Bronchial epithelial cell (primary cell): ENCODE data around the gene VPS37B. TPM values are rescaled to one million over a fixed set of nuclear protein-coding genes. Genes with fewer than 3 reads are reported as not detected.

Experiments
- DNase-seq: peaks from one replicate; pipeline ENCODE4 v3.0.0-alpha.2; 2010; ENCODE audit warnings: low read depth
- FAIRE-seq: peaks from 2 replicates; lab custom pipeline; 2011; peaks lifted over from hg19 to GRCh38; lab: Jason Lieb, UNC
- H3K27me3 ChIP-seq: 2 replicates; pipeline ENCODE4 v1.5.1; 2011; ENCODE audit warnings: low read length; ENCODE audit not compliant: control insufficient read depth, insufficient read depth
- H3K36me3 ChIP-seq: 2 replicates; pipeline ENCODE4 v1.5.1; 2011; ENCODE audit warnings: low read length; ENCODE audit not compliant: control insufficient read depth, insufficient read depth
- H3K4me3 ChIP-seq: 2 replicates; pipeline ENCODE4 v1.5.1; 2011; ENCODE audit warnings: mild to moderate bottlenecking, low read depth, low read length, control low read depth
- total RNA-seq: library from RNA; depleted of rRNA; stranded (reverse); fragments of >200 nt; gene quantifications from 2 replicates; pipeline ENCODE4 v1.2.1, GENCODE V29; 2014
- TF ChIP-seq, protein P1 (sequence below): IDR thresholded peaks from 2 replicates; pipeline ENCODE4 v1.5.1; 2011; ENCODE audit warnings: mild to moderate bottlenecking, moderate library complexity, low read length, control low read depth, inconsistent platforms; ENCODE audit not compliant: insufficient read depth, severe bottlenecking

Gene VPS37B
- total RNA-seq, 1 donor from 2014 or later = 25.0 TPM

DNA sequence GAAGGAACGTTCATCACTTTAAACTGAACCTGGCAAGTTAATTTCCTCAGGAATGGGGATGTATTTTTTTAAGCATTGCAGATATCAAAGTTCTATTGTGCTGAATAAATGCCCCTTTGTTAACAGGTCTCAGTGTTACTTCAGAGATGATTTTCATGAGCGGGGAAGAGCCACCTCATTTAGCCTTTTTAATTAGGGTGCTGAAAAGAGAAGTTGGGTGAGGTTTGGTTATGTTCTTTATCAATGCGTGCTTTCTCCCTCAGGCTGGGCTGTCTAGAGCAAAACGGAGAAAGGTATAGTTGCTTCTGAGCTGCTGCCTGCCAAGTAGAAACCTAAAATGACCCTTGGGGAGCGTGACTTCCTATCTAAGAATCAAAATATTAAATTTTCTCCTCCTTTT, 68.7 kb downstream of the VPS37B start:
- FAIRE-seq = no peak
- no peaks in the 10 kb centered on the region for H3K36me3 ChIP-seq
- DNase-seq = no peak
- TF ChIP-seq, protein P1, sequence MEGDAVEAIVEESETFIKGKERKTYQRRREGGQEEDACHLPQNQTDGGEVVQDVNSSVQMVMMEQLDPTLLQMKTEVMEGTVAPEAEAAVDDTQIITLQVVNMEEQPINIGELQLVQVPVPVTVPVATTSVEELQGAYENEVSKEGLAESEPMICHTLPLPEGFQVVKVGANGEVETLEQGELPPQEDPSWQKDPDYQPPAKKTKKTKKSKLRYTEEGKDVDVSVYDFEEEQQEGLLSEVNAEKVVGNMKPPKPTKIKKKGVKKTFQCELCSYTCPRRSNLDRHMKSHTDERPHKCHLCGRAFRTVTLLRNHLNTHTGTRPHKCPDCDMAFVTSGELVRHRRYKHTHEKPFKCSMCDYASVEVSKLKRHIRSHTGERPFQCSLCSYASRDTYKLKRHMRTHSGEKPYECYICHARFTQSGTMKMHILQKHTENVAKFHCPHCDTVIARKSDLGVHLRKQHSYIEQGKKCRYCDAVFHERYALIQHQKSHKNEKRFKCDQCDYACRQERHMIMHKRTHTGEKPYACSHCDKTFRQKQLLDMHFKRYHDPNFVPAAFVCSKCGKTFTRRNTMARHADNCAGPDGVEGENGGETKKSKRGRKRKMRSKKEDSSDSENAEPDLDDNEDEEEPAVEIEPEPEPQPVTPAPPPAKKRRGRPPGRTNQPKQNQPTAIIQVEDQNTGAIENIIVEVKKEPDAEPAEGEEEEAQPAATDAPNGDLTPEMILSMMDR = no peak
- H3K4me3 ChIP-seq = no peak overlapping the region
- H3K27me3 ChIP-seq = no peaks in the 10 kb centered on the region

DNA sequence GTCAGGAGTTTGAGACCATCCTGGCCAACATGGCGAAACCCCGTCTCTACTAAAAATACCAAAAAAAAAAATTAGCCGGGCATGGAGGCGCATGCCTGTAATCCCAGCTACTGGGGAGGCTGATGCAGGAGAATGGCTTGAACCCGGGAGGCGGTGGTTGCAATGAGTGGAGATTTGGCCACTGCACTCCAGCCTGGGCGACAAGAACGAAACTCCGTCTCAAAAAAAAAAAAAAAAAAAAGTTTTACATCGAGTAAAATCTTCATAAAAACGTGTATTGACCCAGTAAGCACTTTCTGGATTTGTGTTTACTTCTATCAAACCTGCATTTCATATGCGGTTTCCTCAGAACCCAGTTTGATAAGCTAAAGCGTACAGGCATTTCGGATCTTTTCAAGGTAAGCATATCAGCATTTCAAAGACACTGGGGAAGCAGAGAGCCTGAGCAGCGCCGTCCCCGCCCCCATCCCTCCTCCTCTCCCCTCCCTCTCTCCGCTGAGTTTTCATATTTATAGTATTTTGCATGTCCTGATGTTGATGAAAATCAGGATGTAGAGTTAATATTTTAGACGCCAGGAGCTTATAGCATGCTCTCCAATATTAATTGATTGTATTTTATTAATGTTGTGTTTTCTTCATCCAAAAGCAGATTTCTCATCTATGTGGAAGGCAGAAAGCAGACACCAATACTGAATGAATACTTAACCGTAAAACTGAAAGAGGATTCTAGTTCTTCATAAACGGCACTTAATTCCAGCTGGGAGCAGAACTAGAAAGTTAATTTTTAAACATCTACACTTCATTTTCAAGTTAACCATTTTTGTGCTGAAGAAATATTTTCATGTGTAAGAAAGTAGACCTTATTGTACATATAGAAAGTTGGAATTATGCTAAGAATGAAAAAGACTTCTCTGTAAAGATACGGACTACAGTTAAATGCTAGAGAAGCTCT, 69.9 kb downstream of the VPS37B start:
- TF ChIP-seq, protein P1 = no peak
- no peaks in the 10 kb centered on the region for H3K27me3 ChIP-seq

DNA sequence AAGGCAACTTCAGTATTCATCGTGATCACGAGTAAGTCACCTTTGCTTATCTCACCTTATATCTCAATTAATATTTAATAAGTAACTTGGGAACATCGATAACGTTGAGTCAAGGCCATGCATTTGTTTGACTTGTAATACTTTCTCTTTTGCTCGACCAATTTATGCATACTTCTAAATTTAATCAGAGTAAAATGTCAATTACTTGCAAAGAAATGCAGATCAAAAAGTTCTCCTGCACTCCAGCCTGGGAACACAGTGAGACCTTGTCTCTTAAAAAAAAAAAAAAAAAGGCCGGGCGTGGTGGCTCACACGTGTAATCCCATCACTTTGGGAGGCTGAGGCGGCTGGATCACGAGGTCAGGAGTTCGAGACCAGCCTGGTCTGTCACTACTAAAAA, 72.5 kb downstream of the VPS37B start:
- DNase-seq (no peak), FAIRE-seq (no peak)
- Histone ChIP-seq H3K36me3 (no peaks in the 10 kb centered on the region), H3K27me3 (no peaks in the 10 kb centered on the region), H3K4me3 (no peak overlapping the region)
- TF ChIP-seq, protein P1 = no peak

More for the DNA sequence above, 69.9 kb downstream of the VPS37B start:
- H3K4me3 ChIP-seq = peak overlapping the region; percentile 27
- FAIRE-seq = no peak
- DNase-seq = peak; percentile 29
- H3K36me3 ChIP-seq = no peaks in the 10 kb centered on the region

DNA sequence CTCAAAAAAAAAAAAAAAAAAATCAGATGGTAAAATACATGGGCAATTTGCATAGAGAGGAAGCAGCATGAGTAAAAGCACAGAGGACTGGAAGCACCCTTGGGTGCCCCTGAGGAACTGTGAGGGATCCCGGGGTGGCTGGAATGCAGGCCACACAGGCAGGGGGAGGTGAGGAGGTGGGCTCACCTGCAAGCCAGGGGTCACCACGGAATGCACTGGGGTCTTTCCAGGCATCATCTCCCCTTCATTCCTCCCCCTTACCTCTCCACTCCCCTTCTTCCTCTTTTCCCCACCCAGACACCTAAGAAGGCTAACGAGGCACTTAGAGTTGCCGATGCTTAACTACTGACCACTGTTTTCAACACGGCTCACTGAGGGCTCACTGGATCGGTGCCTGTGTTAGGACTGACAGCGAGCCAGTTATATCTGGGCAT, 75.1 kb downstream of the VPS37B start:
- no peaks in the 10 kb centered on the region for H3K27me3 ChIP-seq
- TF ChIP-seq, protein P1 = no peak
- DNase-seq (no peak), FAIRE-seq (no peak)
- no peak overlapping the region for H3K4me3 ChIP-seq
- H3K36me3 ChIP-seq = no peaks in the 10 kb centered on the region

DNA sequence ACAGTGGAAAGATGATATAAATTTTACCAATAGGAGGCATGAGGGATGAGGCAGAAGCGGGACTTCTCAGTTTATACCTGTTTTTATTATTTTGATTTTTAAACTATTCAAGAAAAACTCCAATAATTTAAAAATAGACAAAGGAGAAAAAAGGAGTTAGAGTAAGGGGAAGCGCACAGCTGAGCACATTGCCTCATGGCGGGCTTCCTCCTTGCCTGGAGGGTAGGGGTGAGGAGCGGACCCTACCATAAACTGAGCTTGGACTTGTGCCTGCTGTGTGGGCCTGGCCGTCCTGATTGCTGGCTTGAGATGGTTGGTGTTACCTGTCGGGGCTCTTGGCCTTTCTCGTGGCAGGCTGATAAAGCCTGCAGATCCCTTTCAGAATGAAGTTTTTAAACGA, 75.8 kb downstream of the VPS37B start:
- DNase-seq (no peak), FAIRE-seq (no peak)
- Histone ChIP-seq H3K36me3 (no peaks in the 10 kb centered on the region), H3K27me3 (no peaks in the 10 kb centered on the region), H3K4me3 (no peak overlapping the region)
- TF ChIP-seq, protein P1 = no peak
